ENCODE data around the gene COL18A1.

COL18A1 gene

GRCh38 chr21:45542667-45543370 lies 137.9 kb downstream of the COL18A1 start:
- H3K4me3 ChIP-seq (ENCODE audit: low read depth in 1 of 2, low read length in 2 of 2), result peak overlapping the region; percentile 15 to 77; a peak in 3 of 4 replicates
- H3K36me3 ChIP-seq (ENCODE audit: insufficient read depth, low read length), result peaks cover 35% of the 10 kb centered on the region
- H3K9ac ChIP-seq (ENCODE audit: low read depth, low read length), result peak overlapping the region; percentile 66
- H3K27ac ChIP-seq (ENCODE audit: low read length), result peak overlapping the region; percentile 48; the same call in 1 of the 2 replicates
- DNase-seq (no peak), ATAC-seq (ENCODE audit: insufficient read depth, low read depth) (no peak)
- H4K20me1 ChIP-seq (ENCODE audit: insufficient read depth, low read length), result peaks cover 38% of the 10 kb centered on the region
- peaks cover 40% of the 10 kb centered on the region for H3K79me2 ChIP-seq (ENCODE audit: insufficient read depth, low read length)
- no peaks in the 10 kb centered on the region for H3K9me3 ChIP-seq (ENCODE audit: insufficient read depth, low read length, severe bottlenecking)
- H3K4me1 ChIP-seq (ENCODE audit: insufficient read depth, low read length), result peaks cover 43% of the 10 kb centered on the region
- TF ChIP-seq CTCF (IDR thresholded peaks at IDR 0.05; ENCODE audit: borderline replicate concordance, extremely low read depth, low read length, poor library complexity, severe bottlenecking), result no peak
- no peak for TF ChIP-seq EZH2 (IDR thresholded peaks at IDR 0.05; ENCODE audit: borderline replicate concordance, low read depth, low read length, severe bottlenecking)
- H2AFZ ChIP-seq (ENCODE audit: low read depth, low read length), result peak overlapping the region; percentile 57
- peak overlapping the region; percentile 72 for H3K4me2 ChIP-seq (ENCODE audit: insufficient read depth, low read length)
- no peaks in the 10 kb centered on the region for H3K27me3 ChIP-seq (ENCODE audit: insufficient read depth, low read length, poor library complexity)

DNA sequence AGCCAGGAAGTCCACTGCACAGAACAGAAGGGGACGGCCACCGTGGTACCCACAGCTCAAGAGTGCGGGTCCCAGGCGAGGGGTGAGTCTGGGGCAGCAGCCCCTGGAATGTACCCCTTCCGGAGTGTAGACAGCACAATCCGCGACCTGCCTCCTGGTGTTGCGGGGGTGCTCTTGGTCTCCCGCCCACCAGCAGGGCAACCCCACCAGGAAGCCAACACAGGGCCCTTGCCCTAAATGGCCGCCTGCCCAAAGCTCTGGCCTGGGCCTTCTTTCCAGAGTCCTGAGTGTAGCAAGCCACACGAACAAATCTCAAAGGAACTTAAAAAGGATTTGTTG lies 138.4 kb downstream of the COL18A1 start:
- peak overlapping the region; percentile 66; the same call in 1 of the 2 replicates for H3K9ac ChIP-seq (ENCODE audit: low read depth, low read length)
- H3K79me2 ChIP-seq (ENCODE audit: insufficient read depth, low read length), result peaks cover 35% of the 10 kb centered on the region
- peaks cover 42% of the 10 kb centered on the region for H3K4me1 ChIP-seq (ENCODE audit: insufficient read depth, low read length)
- peaks cover 30% of the 10 kb centered on the region for H3K36me3 ChIP-seq (ENCODE audit: insufficient read depth, low read length)
- H3K4me2 ChIP-seq (ENCODE audit: insufficient read depth, low read length), result peak overlapping the region; percentile 72
- peak overlapping the region; percentile 46; the same call in 1 of the 2 replicates for H3K27ac ChIP-seq (ENCODE audit: low read length)
- no peak for ATAC-seq (ENCODE audit: insufficient read depth, low read depth)
- peak overlapping the region in 1 of 2 experiments; percentile 77; a peak in 1 of 4 replicates for H3K4me3 ChIP-seq (ENCODE audit: low read depth in 1 of 2, low read length in 2 of 2)
- H3K27me3 ChIP-seq (ENCODE audit: insufficient read depth, low read length, poor library complexity), result no peaks in the 10 kb centered on the region
- peaks cover 33% of the 10 kb centered on the region for H4K20me1 ChIP-seq (ENCODE audit: insufficient read depth, low read length)
- TF ChIP-seq CTCF (IDR thresholded peaks at IDR 0.05; ENCODE audit: borderline replicate concordance, extremely low read depth, low read length, poor library complexity, severe bottlenecking), result no peak
- TF ChIP-seq EZH2 (IDR thresholded peaks at IDR 0.05; ENCODE audit: borderline replicate concordance, low read depth, low read length, severe bottlenecking), result no peak
- peak; percentile 9 for DNase-seq
- no peaks in the 10 kb centered on the region for H3K9me3 ChIP-seq (ENCODE audit: insufficient read depth, low read length, severe bottlenecking)
- H2AFZ ChIP-seq (ENCODE audit: low read depth, low read length), result no peak overlapping the region

- ATAC-seq (ENCODE audit: insufficient read depth, low read depth), result no peak
- H4K20me1 ChIP-seq (ENCODE audit: insufficient read depth, low read length), result peaks cover 28% of the 10 kb centered on the region
- no peak for TF ChIP-seq EZH2 (IDR thresholded peaks at IDR 0.05; ENCODE audit: borderline replicate concordance, low read depth, low read length, severe bottlenecking)
- TF ChIP-seq CTCF (IDR thresholded peaks at IDR 0.05; ENCODE audit: borderline replicate concordance, extremely low read depth, low read length, poor library complexity, severe bottlenecking), result no peak
- no peaks in the 10 kb centered on the region for H3K9me3 ChIP-seq (ENCODE audit: insufficient read depth, low read length, severe bottlenecking)
- peak overlapping the region; percentile 72; the same call in 1 of the 2 replicates for H3K4me2 ChIP-seq (ENCODE audit: insufficient read depth, low read length)
- H3K4me1 ChIP-seq (ENCODE audit: insufficient read depth, low read length), result peaks cover 39% of the 10 kb centered on the region
- H3K9ac ChIP-seq (ENCODE audit: low read depth, low read length), result 0 out of 2 replicates have a peak overlapping the region, but pooled peaks have one; percentile 16
- DNase-seq, result peak; percentile 8
- H2AFZ ChIP-seq (ENCODE audit: low read depth, low read length), result no peak overlapping the region
- no peak overlapping the region for H3K27ac ChIP-seq (ENCODE audit: low read length)
- no peaks in the 10 kb centered on the region for H3K27me3 ChIP-seq (ENCODE audit: insufficient read depth, low read length, poor library complexity)
- peaks cover 29% of the 10 kb centered on the region for H3K79me2 ChIP-seq (ENCODE audit: insufficient read depth, low read length)
- peaks cover 28% of the 10 kb centered on the region for H3K36me3 ChIP-seq (ENCODE audit: insufficient read depth, low read length)
- H3K4me3 ChIP-seq (ENCODE audit: low read depth in 1 of 2, low read length in 2 of 2), result no peak overlapping the region
These were observed 138.9 kb downstream of the COL18A1 start for GRCh38 chr21:45543710-45544448.
